Mucosa of stomach (tissue), 1 donor: Measurements from ENCODE around the gene SH3PXD2A.

ENCODE experiments used
- H3K27me3 ChIP-seq: one replicate; pipeline ENCODE4 v1.7.0; 2013; ENCODE audit warnings: mild to moderate bottlenecking, low read length; ENCODE audit not compliant: control insufficient read depth, insufficient read depth
- H3K36me3 ChIP-seq: one replicate; pipeline ENCODE4 v1.7.0; 2013; ENCODE audit warnings: low read length; ENCODE audit not compliant: control insufficient read depth, insufficient read depth
- H3K4me1 ChIP-seq: one replicate; pipeline ENCODE4 v1.7.0; 2013; ENCODE audit warnings: mild to moderate bottlenecking, low read length; ENCODE audit not compliant: control insufficient read depth, insufficient read depth
- H3K4me3 ChIP-seq: one replicate; pipeline ENCODE4 v1.7.0; 2013; ENCODE audit warnings: low read length
- H3K9ac ChIP-seq: one replicate; pipeline ENCODE4 v1.7.0; 2013; ENCODE audit warnings: mild to moderate bottlenecking, low read length, moderate library complexity
- H3K9me3 ChIP-seq: one replicate; pipeline ENCODE4 v1.7.0; 2013; ENCODE audit warnings: mild to moderate bottlenecking, low read length, moderate library complexity; ENCODE audit not compliant: control insufficient read depth
- donor health status: Pancreatic carcinoma.

Gene SH3PXD2A

DNA sequence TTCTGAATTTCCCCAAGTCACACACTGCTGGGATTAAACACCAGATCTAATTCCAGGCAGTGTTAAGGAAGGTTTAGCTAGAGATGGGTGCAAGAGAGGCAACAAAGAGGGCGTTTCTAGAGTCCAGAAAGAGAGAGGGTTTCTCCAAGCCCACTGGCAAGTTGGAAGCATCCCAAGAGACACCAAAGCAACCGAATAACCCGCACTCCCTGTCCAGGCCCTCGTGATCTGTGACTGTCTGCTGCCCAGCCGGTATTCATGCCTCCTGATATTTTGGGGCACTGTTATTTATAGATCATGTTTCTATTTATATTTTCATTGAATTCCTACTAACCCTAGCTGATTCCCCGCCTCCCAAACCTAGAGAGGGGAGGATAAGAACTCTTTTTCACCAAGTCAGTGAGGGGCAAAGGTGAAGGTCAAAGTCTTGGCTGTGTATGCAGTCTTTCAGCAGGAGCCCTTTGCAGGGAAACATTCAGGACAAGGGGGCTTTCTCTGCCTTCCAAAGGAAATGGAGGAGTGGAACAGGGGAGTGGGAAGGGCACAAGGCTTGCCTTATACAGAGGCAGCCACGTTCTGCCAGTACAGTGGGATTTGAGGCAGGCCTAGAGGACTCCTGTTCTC is 103.6 kb downstream of the SH3PXD2A start:
- no peaks in the 10 kb centered on the region for H3K36me3 ChIP-seq
- H3K4me1 ChIP-seq, result peaks cover 34% of the 10 kb centered on the region
- H3K4me3 ChIP-seq, result no peak overlapping the region
- H3K9me3 ChIP-seq, result no peaks in the 10 kb centered on the region
- no peak overlapping the region for H3K9ac ChIP-seq
- no peaks in the 10 kb centered on the region for H3K27me3 ChIP-seq

DNA sequence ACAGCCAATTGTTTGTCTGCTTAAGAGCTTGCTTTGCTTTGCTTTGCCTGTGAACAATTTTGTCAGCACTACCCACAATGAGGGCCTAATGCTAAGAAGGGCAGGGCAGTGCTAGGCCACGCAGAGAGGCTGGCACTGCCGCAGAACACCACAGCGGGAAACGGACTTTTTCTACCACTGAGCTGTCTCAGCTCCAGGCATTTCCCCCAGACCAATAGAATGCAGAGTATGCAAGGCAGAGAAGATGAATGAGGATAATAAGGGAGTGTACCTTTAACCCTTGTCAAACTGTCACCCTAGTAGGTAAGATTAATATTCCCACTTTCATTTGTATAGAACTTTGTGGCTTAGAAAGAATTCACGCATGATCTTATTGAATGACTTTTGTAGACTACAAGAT is 104.5 kb downstream of the SH3PXD2A start:
- no peaks in the 10 kb centered on the region for H3K9me3 ChIP-seq

DNA sequence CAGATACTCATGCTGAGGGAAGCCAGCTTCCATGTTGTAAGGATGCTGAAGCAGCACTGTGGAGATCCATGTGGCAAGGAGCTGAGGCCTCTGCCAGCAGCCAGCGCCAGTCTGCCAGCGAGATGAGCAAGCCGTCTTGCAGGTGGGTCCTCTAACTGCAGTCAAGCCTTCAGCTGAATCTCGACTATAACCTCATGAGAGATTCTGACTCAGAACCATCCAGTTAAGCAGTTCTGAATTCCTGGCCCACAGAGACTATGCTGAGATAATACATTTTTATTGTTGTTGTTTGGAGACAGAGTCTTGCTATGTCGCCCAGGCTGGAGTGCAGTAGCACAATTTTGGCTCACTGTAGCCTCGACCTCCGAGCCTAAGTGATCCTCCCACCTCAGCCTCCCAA is 105.6 kb downstream of the SH3PXD2A start:
- Histone ChIP-seq H3K36me3 (no peaks in the 10 kb centered on the region), H3K4me1 (peaks cover 46% of the 10 kb centered on the region), H3K27me3 (no peaks in the 10 kb centered on the region), H3K9me3 (no peaks in the 10 kb centered on the region), H3K9ac (no peak overlapping the region), H3K4me3 (no peak overlapping the region)

More for the DNA sequence above, 104.5 kb downstream of the SH3PXD2A start:
- Histone ChIP-seq H3K36me3 (no peaks in the 10 kb centered on the region), H3K27me3 (no peaks in the 10 kb centered on the region), H3K9ac (no peak overlapping the region), H3K4me3 (no peak overlapping the region), H3K4me1 (peaks cover 40% of the 10 kb centered on the region)

DNA sequence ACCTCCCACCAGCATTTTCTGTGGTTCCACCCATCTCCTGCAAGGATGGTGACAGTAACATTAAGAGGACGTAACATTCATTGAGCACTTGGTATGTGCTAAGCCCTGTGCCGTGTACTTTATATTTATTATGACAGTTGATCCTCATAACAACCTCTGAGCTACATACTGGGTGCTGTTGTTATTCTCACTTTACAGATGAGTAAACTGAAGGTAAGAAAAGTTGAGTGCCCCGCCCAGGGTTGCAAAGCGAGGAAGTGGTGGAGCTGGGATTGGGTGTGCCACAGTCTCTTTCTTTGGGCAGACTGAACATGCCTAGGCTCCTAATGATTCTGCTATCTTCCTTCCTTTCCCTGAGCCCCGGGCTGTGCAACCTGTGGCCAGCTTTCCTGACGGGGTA is 107.4 kb downstream of the SH3PXD2A start:
- H3K4me1 ChIP-seq, result peaks cover 46% of the 10 kb centered on the region
- H3K27me3 ChIP-seq, result no peaks in the 10 kb centered on the region
- no peak overlapping the region for H3K9ac ChIP-seq

DNA sequence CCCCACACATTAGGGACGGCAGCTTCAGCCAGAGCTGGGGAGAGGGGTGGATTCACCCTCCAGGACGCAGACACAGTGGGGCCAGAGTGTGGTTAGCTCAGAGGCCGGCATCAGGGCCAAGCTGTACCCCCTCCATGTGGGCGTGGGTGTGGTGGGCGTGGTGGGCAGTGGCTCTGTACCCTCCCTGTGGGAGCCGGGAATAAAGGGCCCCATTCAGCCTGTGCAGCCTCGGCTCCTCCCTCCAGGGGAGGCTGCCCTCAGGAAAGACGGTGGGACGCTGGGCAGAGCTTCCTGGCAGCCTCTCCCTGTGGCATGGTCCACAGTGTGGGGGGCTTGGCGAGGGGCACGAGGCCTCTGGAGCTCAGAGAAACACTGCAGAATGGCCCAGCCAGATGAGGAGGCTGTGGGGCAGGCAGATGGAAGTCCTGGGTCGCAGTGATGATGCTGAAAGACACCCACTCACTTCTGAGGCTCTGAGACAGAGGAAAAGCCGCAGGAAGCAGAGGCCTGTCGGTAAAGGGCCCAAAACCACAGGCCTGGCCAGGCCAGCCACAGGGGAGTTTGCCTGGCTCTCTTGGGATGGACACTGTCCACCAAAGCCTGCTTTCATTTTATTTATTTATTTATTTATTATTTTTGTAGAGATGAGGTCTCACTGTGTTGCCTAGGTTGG is 108.0 kb downstream of the SH3PXD2A start:
- Histone ChIP-seq H3K27me3 (no peaks in the 10 kb centered on the region), H3K36me3 (no peaks in the 10 kb centered on the region), H3K9me3 (no peaks in the 10 kb centered on the region), H3K4me1 (peaks cover 46% of the 10 kb centered on the region), H3K9ac (peak overlapping the region; percentile 17), H3K4me3 (no peak overlapping the region)

More for the DNA sequence above, 107.4 kb downstream of the SH3PXD2A start:
- Histone ChIP-seq H3K36me3 (no peaks in the 10 kb centered on the region), H3K4me3 (no peak overlapping the region), H3K9me3 (no peaks in the 10 kb centered on the region)

DNA sequence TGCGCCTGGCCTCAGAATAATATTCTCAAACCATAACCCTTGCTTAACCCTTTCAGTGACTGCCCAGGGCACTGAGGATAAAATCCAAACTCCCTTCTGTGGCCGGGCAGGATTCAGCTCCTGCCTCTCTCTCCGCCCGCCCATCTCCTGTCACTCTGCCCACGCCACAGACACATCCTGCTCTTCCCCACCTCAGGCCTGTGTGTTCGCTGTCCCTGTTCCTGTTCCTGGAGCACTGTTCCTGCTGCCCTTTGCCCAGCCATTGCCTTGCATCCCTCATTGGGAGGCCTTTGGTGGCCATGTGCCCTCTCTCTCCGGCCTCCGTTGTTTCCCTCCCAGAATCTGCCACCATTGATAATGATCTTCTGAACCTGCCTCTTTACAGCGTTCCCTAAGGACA is 108.8 kb downstream of the SH3PXD2A start:
- H3K9me3 ChIP-seq, result no peaks in the 10 kb centered on the region
- no peaks in the 10 kb centered on the region for H3K27me3 ChIP-seq
- no peak overlapping the region for H3K9ac ChIP-seq
- H3K4me3 ChIP-seq, result no peak overlapping the region
- peaks cover 46% of the 10 kb centered on the region for H3K4me1 ChIP-seq
- no peaks in the 10 kb centered on the region for H3K36me3 ChIP-seq

DNA sequence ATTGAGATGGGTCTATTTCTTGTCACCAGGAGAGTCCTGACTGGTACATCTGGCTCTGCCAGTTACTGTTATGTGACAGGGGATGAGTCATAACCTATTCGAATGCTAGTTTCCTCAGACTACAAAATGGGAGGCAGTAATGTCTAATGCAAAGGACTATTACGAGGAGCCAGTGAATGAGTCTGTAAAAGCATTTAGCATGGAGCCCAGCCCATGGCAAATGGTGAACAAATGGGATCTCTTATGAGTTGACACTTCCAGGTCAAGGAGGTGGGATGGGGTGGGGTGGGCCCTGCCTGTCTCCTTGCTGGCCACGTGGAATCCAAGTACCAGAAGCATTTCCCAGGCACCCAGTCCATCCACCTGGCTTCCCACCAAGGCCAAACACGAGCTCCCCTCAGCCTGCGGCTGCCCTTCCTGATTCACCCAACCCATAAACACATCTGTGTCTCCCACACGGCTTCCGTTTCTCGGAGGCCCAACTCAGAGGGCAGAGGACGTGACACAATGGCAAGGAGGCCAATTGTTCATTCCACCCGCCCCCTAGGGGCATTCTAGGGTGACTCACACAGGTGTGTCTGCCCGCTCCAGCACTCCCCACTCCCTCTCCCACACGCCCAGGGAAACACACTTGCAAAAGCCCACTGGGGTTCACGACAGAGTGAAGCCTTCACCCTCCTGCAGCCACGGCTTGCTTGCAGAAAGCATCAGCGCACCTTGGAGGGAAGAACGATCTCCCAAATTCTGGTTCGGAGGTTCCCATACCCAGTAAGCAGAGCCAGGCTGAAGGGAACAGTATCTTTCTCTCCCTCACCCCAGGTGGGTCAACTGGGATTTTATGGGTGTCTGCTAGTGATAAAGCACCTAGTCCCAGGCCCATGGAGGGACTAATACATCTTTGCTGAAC is 109.8 kb downstream of the SH3PXD2A start:
- H3K4me1 ChIP-seq, result peaks cover 50% of the 10 kb centered on the region
- H3K36me3 ChIP-seq, result no peaks in the 10 kb centered on the region
- H3K9me3 ChIP-seq, result no peaks in the 10 kb centered on the region
- H3K4me3 ChIP-seq, result no peak overlapping the region
- no peaks in the 10 kb centered on the region for H3K27me3 ChIP-seq
- no peak overlapping the region for H3K9ac ChIP-seq

DNA sequence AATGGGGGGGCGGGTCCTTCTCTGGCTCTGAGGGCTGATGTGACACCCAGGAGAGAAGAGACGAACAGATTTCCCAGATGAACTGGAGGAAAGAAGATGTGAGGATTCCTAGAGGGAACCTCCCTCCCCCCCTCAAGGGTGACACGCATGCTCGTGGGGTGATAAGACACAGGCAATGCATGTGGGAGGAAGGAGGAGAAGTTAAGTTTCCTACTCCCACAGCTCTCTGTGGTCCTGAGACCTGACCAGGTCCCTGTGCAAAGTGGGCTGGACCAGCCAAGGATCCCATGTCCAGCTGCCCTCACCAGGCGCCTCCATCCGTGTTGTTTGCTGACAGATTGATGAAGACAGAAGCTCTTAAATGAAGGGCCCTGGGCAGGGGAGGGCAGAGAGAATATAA is 112.6 kb downstream of the SH3PXD2A start:
- Histone ChIP-seq H3K9ac (no peak overlapping the region), H3K9me3 (no peaks in the 10 kb centered on the region), H3K36me3 (no peaks in the 10 kb centered on the region), H3K4me1 (peaks cover 63% of the 10 kb centered on the region), H3K27me3 (no peaks in the 10 kb centered on the region), H3K4me3 (no peak overlapping the region)

DNA sequence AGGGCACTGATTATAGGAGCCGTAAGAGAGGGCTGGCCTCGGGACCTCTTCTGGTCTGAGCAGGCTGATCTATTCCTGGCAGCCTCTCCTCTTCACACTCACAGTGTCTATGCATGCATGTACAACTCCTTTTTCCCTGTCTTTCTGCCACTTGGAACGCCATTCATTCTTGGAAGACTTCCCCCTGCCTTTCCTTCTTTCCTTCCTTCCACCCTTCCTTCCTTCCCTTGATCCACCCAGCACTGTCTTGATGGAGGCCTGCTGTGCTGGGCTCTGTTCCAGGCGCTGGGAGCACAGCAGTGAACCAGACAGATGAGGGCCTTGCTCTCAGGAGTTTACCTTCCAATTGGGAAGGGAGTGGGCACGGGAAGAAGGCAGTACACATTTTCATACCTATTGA is 114.8 kb downstream of the SH3PXD2A start:
- Histone ChIP-seq H3K4me1 (peaks cover 54% of the 10 kb centered on the region), H3K36me3 (no peaks in the 10 kb centered on the region), H3K9ac (no peak overlapping the region), H3K9me3 (no peaks in the 10 kb centered on the region), H3K27me3 (no peaks in the 10 kb centered on the region), H3K4me3 (no peak overlapping the region)

DNA sequence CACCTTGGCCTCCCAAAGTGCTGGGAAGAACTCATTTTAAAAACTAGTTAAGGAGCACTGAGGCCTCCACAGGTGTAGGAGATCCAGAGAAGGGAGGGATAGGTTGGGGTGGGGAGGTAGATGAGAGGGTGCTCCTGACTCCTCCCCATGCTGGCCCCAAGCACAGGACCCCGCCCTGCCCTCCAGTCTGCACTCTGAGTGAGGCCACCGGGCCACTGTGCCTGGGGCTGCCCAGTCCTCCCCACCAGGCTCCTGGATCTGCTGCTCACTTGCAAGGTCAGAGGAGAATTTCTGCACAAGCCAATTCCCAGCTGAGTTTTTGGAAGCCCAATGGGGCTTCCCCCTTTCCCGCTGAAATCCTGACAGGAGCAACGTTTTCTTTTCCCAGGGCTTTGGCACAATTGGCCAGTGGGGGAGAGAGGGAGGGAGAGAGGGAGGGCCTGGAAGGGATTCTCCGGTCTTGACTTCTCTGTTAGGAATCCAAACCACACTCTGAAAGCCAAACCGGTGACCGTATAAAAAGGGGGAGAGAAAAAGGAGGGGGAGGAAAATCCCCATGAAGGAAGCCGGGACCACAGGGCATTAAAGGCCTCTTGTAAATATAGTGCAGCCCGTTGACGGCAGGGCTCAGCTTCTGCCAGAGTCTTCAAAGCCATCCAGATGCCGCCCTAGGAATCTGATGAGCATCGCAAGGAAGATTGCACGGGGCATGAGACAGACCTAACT is 116.2 kb downstream of the SH3PXD2A start:
- no peak overlapping the region for H3K9ac ChIP-seq
- H3K4me3 ChIP-seq, result no peak overlapping the region
- H3K9me3 ChIP-seq, result no peaks in the 10 kb centered on the region
- H3K4me1 ChIP-seq, result peaks cover 50% of the 10 kb centered on the region
- no peaks in the 10 kb centered on the region for H3K36me3 ChIP-seq
- no peaks in the 10 kb centered on the region for H3K27me3 ChIP-seq

DNA sequence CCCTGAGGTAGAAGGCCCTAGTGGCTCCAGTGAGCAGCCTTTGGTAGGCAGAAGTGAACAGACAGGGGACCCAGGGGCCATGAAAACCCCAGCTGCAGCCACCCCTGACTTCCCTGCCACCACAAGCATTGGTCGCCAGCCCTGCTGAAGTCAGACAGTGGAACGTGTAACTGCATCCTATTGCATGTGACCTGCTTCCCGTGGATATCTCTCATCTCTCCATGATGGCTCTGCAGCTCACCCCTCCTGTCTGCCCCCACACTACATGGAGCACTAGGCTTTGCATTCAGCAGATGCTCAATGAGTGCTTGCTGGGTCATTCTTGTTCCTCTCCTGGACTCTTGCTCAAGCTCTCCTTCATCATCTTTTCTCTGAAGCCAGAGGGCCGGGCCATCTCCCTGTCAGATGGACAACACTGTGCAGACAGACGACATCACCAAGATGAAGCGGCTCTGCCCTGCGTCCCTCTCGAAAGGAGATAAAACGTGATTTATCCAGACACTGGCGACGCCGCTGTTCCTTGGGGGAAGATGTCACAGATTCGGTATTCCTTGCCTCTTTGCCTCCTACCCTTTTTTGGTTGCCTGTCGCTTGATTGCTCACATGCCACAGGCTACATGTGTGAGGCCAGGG is 117.5 kb downstream of the SH3PXD2A start:
- Histone ChIP-seq H3K9me3 (no peaks in the 10 kb centered on the region), H3K9ac (no peak overlapping the region), H3K27me3 (no peaks in the 10 kb centered on the region), H3K4me3 (no peak overlapping the region), H3K36me3 (no peaks in the 10 kb centered on the region), H3K4me1 (peaks cover 55% of the 10 kb centered on the region)
